ENCODE data around the gene CAST. TPM values are rescaled to one million over a fixed set of nuclear protein-coding genes. Genes with fewer than 3 reads are reported as not detected.

Gene CAST
- total RNA-seq, 2 donors from 2014 or later = 175 to 347 TPM

GRCh38 chr5:96655085-96655484 is 7.1 kb upstream of the CAST start:
- Histone ChIP-seq H3K36me3 (no peaks in the 10 kb centered on the region), H3K27me3 (replicated peaks; ENCODE audit: insufficient read depth) (no peaks in the 10 kb centered on the region), H3K4me1 (ENCODE audit: control insufficient read depth in 1 of 2, low read depth in 2 of 2) (peaks cover 4 to 8% of the 10 kb centered on the region in 2 donors), H3K27ac (no peak overlapping the region), H3K9me3 (no peaks in the 10 kb centered on the region), H3K4me3 (no peak overlapping the region)
- no peak for ATAC-seq (ENCODE audit: insufficient number of reproducible peaks, low FRiP score, low read depth)
- DNase-seq (ENCODE audit: low spot score) = no peak
- TF ChIP-seq CTCF (IDR thresholded peaks at IDR 0.05) = no peak

- TF ChIP-seq CTCF (IDR thresholded peaks at IDR 0.05) = no peak
- H3K4me1 ChIP-seq (ENCODE audit: control insufficient read depth in 1 of 2, low read depth in 2 of 2) = peaks cover 4 to 8% of the 10 kb centered on the region in 2 donors
- ATAC-seq (ENCODE audit: insufficient number of reproducible peaks, low FRiP score, low read depth) (no peak), DNase-seq (ENCODE audit: low spot score) (no peak)
- no peaks in the 10 kb centered on the region for H3K36me3 ChIP-seq
- no peaks in the 10 kb centered on the region for H3K27me3 ChIP-seq (replicated peaks; ENCODE audit: insufficient read depth)
- H3K9me3 ChIP-seq = no peaks in the 10 kb centered on the region
- no peak overlapping the region for H3K4me3 ChIP-seq
- H3K27ac ChIP-seq = no peak overlapping the region
Measured at GRCh38 chr5:96655506-96655905, 6.7 kb upstream of the CAST start.

- no peak for DNase-seq (ENCODE audit: low spot score)
Measured at GRCh38 chr5:96657068-96657467, 5.1 kb upstream of the CAST start.

GRCh38 chr5:96658272-96658671 is 3.9 kb upstream of the CAST start:
- H3K4me3 ChIP-seq = no peak overlapping the region
- peaks cover 4 to 15% of the 10 kb centered on the region in 2 donors for H3K4me1 ChIP-seq (ENCODE audit: control insufficient read depth in 1 of 2, low read depth in 2 of 2)
- no peaks in the 10 kb centered on the region for H3K27me3 ChIP-seq (replicated peaks; ENCODE audit: insufficient read depth)
- no peak for DNase-seq (ENCODE audit: low spot score)
- TF ChIP-seq CTCF (IDR thresholded peaks at IDR 0.05) = no peak
- H3K36me3 ChIP-seq = no peaks in the 10 kb centered on the region
- H3K27ac ChIP-seq = no peak overlapping the region
- ATAC-seq (ENCODE audit: insufficient number of reproducible peaks, low FRiP score, low read depth) = no peak
- no peaks in the 10 kb centered on the region for H3K9me3 ChIP-seq

More at GRCh38 chr5:96657068-96657467, 5.1 kb upstream of the CAST start:
- Histone ChIP-seq H3K4me1 (ENCODE audit: control insufficient read depth in 1 of 2, low read depth in 2 of 2) (peaks cover 4 to 14% of the 10 kb centered on the region in 2 donors), H3K4me3 (no peak overlapping the region), H3K27me3 (replicated peaks; ENCODE audit: insufficient read depth) (no peaks in the 10 kb centered on the region), H3K9me3 (no peaks in the 10 kb centered on the region), H3K27ac (no peak overlapping the region), H3K36me3 (no peaks in the 10 kb centered on the region)
- no peak for ATAC-seq (ENCODE audit: insufficient number of reproducible peaks, low FRiP score, low read depth)
- TF ChIP-seq CTCF (IDR thresholded peaks at IDR 0.05) = no peak

GRCh38 chr5:96659170-96659569 is 3.0 kb upstream of the CAST start:
- H3K4me1 ChIP-seq (ENCODE audit: control insufficient read depth in 1 of 2, low read depth in 2 of 2) = peaks cover 12 to 22% of the 10 kb centered on the region in 2 donors
- ATAC-seq (ENCODE audit: insufficient number of reproducible peaks, low FRiP score, low read depth) = no peak
- no peak for DNase-seq (ENCODE audit: low spot score)
- no peaks in the 10 kb centered on the region for H3K9me3 ChIP-seq
- no peaks in the 10 kb centered on the region for H3K36me3 ChIP-seq
- no peaks in the 10 kb centered on the region for H3K27me3 ChIP-seq (replicated peaks; ENCODE audit: insufficient read depth)
- TF ChIP-seq CTCF (IDR thresholded peaks at IDR 0.05) = no peak
- H3K27ac ChIP-seq = no peak overlapping the region
- H3K4me3 ChIP-seq = no peak overlapping the region
